HepG2 (cell line): ENCODE data around the gene PBX1. TPM values are rescaled to one million over a fixed set of nuclear protein-coding genes. Genes with fewer than 3 reads are reported as not detected.

Experiments used
- ATAC-seq: fragments of 200-7000 bp; cut with Tn5 transposase; 3 replicates; pipeline ENCODE4 v1.9.1; 2020; ENCODE audit warnings: mild to moderate bottlenecking, moderate library complexity
- BruUV-seq: library from RNA; stranded (reverse); fragments of 400-500 nt; replicated peaks from 2 replicates; lab custom pipeline; 2021; lab: Mats Ljungman, UMichigan
- CTCF ChIA-PET: fragments of 300-600 bp; formaldehyde crosslinking; extraction: SDS; loops from one replicate; lab custom pipeline; 2021; ENCODE audit warnings: low total read pairs, inconsistent platforms, low intra/inter-chr PET ratio; lab: Yijun Ruan, JAX
- POLR2A ChIA-PET: fragments of 350-600 bp; sonication (Branson Sonifier 250); formaldehyde crosslinking; loops from one replicate; lab custom pipeline; 2020; ENCODE audit warnings: antibody characterized with exemption, inconsistent platforms; lab: Yijun Ruan, JAX
- DNase-seq: peaks from one replicate; pipeline ENCODE4 v3.0.0-alpha.2; 2015; ENCODE audit warnings: low spot score
- FAIRE-seq: peaks from 3 replicates; lab custom pipeline; 2011; peaks lifted over from hg19 to GRCh38; lab: Jason Lieb, UNC
- H2AFZ ChIP-seq: one replicate; pipeline ENCODE4 v1.6.1; 2011; ENCODE audit warnings: low read length, inconsistent platforms
- H3K27ac ChIP-seq: fragments of 300-600 bp; 3 replicates; pipeline ENCODE4 v1.8.0; 2011; ENCODE audit warnings: mixed run types, mild to moderate bottlenecking, mixed read lengths, low read length, inconsistent platforms; ENCODE audit not compliant: insufficient read depth; ENCODE audit errors: extremely low read length
- H3K27me3 ChIP-seq, 2 experiments: fragments of 200-600 bp in 1 of 2; 2 replicates in 1 of 2; 3 replicates in 1 of 2; pipeline versions ENCODE4 v1.6.0 to v1.8.0; 2011; ENCODE audit warnings: low read length in 2 of 2, mild to moderate bottlenecking in 2 of 2, moderate library complexity in 2 of 2, inconsistent platforms in 1 of 2; ENCODE audit not compliant: insufficient read depth in 2 of 2, control insufficient read depth in 1 of 2
- H3K36me3 ChIP-seq, 2 experiments: fragments of 200-600 bp in 1 of 2; replicated peaks in 1 of 2; 2 replicates in 1 of 2; 3 replicates in 1 of 2; pipeline versions ENCODE4 v1.5.1 to v1.8.0; 2011; ENCODE audit warnings: low read length in 2 of 2, inconsistent platforms in 1 of 2; ENCODE audit not compliant: insufficient read depth in 2 of 2, control insufficient read depth in 1 of 2
- H3K4me1 ChIP-seq: 2 replicates; pipeline ENCODE4 v1.5.1; 2012; ENCODE audit warnings: low read length, inconsistent platforms; ENCODE audit not compliant: insufficient read depth
- H3K4me2 ChIP-seq: 2 replicates; pipeline ENCODE4 v1.6.0; 2011; ENCODE audit warnings: low read depth, low read length, inconsistent platforms
- H3K4me3 ChIP-seq, 3 experiments: fragments of 200-600 bp in 1 of 3; sonication (generic), shearing (Covaris generic) in 1 of 3; replicated peaks in 1 of 3; 2 replicates each; pipeline ENCODE4 v1.5.1; 2011 to 2016; ENCODE audit warnings: low read length in 3 of 3, inconsistent platforms in 2 of 3, low read depth in 2 of 3, mild to moderate bottlenecking in 2 of 3, control low read depth in 1 of 3, mixed read lengths in 1 of 3; ENCODE audit not compliant: insufficient read depth in 1 of 3
- H3K79me2 ChIP-seq: one replicate; pipeline ENCODE4 v1.6.1; 2011; ENCODE audit warnings: low read length, inconsistent platforms; ENCODE audit not compliant: insufficient read depth
- H3K9ac ChIP-seq: 2 replicates; pipeline ENCODE4 v1.6.0; 2011; ENCODE audit warnings: mild to moderate bottlenecking, low read depth, low read length, inconsistent platforms; ENCODE audit not compliant: insufficient read depth
- H3K9me3 ChIP-seq: 2 replicates; pipeline ENCODE4 v1.5.1; 2012; ENCODE audit warnings: mild to moderate bottlenecking, low read length
- H4K20me1 ChIP-seq: 2 replicates; pipeline ENCODE4 v1.6.0; 2011; ENCODE audit warnings: inconsistent platforms, mild to moderate bottlenecking, low read length, moderate library complexity; ENCODE audit not compliant: insufficient read depth
- DMAP1 ChIP-seq: IDR thresholded peaks from 2 replicates; pipeline ENCODE4 v1.6.1; 2016
- NR2F1 ChIP-seq, 2 experiments: fragments of 450-650 bp in 1 of 2; formaldehyde crosslinking in 1 of 2; IDR thresholded peaks; 2 replicates each; pipeline versions ENCODE4 v1.5.0 to v1.6.1; 2016 to 2020; ENCODE audit warnings: mild to moderate bottlenecking in 1 of 2, missing compliant biosample characterization in 1 of 2, missing genetic modification reagents in 1 of 2, moderate library complexity in 1 of 2
- XRCC5 ChIP-seq: fragments of 200-400 bp; formaldehyde crosslinking; optimal IDR thresholded peaks from 2 replicates; pipeline ENCODE3; 2017; ENCODE audit warnings: mild to moderate bottlenecking, low read length
- ZNF616 ChIP-seq: sonication (generic); formaldehyde crosslinking; IDR thresholded peaks from 2 replicates; pipeline ENCODE4 v1.5.0; 2020; ENCODE audit warnings: low read depth, mild to moderate bottlenecking, missing genetic modification reagents
- WGBS: methylation state at CpG from one replicate; pipeline ENCODE4 v1.1.6; 2017; ENCODE audit warnings: low lambda C conversion rate; 5-methylcytosine and 5-hydroxymethylcytosine counted together
- in situ Hi-C: cut with HindIII; loops from 2 replicates; pipeline ENCODE4 v1.10.0; 2017; ENCODE audit warnings: low pct_unique_long_range_greater_than_20kb; ENCODE audit not compliant: extremely low pct_ligation_motif_present
- intact Hi-C: fragments of 100-400 bp; cut with micrococcal nuclease; formaldehyde crosslinking; loops from one replicate; pipeline ENCODE4 v1.10.0; 2022; ENCODE audit not compliant: unreplicated experiment
- polyA plus RNA-seq, 8 experiments: library from polyadenylated mRNA; depleted of rRNA in 3 of 8; stranded (reverse) in 7 of 8; unstranded in 1 of 8; fragments of >200 nt; fragmentation: Illumina TruSeq in 4 of 8; extraction: Trizol in 4 of 8; gene quantifications; 2 replicates each; pipeline versions ENCODE4 v1.2.1 to v1.2.3, GENCODE V29; 2011 to 2016; ENCODE audit warnings: low read depth in 4 of 8, missing spikeins in 1 of 8, mixed read lengths in 1 of 8; ENCODE audit not compliant: insufficient read depth in 1 of 8
- total RNA-seq, 5 experiments: library from RNA; depleted of rRNA; stranded (reverse); fragments of >200 nt; fragmentation: Illumina TruSeq; extraction: Trizol; gene quantifications; 2 replicates each; pipeline ENCODE4 v1.2.3, GENCODE V29; 2016; ENCODE audit warnings: low read depth in 1 of 5
- TF ChIP-seq, protein P1 (sequence below): sonication (generic); formaldehyde crosslinking; IDR thresholded peaks from 2 replicates; pipeline ENCODE4 v1.4.0; 2020; ENCODE audit warnings: missing genetic modification reagents
- TF ChIP-seq, protein P2 (sequence below): IDR thresholded peaks from 2 replicates; pipeline ENCODE4 v1.6.1; 2016; ENCODE audit warnings: mild to moderate bottlenecking
- TF ChIP-seq, protein P3 (sequence below): sonication (generic); formaldehyde crosslinking; IDR thresholded peaks from 2 replicates; pipeline ENCODE4 v1.9.0; 2021; ENCODE audit warnings: missing genetic modification reagents, mild to moderate bottlenecking, borderline replicate concordance

PBX1 gene
- total and polyA plus RNA-seq, 2 of the 13 experiments (the other 11 are each of a cell fraction or from before 2014, with no cell fraction given): 0.24 TPM; not detected in 1

DNA sequence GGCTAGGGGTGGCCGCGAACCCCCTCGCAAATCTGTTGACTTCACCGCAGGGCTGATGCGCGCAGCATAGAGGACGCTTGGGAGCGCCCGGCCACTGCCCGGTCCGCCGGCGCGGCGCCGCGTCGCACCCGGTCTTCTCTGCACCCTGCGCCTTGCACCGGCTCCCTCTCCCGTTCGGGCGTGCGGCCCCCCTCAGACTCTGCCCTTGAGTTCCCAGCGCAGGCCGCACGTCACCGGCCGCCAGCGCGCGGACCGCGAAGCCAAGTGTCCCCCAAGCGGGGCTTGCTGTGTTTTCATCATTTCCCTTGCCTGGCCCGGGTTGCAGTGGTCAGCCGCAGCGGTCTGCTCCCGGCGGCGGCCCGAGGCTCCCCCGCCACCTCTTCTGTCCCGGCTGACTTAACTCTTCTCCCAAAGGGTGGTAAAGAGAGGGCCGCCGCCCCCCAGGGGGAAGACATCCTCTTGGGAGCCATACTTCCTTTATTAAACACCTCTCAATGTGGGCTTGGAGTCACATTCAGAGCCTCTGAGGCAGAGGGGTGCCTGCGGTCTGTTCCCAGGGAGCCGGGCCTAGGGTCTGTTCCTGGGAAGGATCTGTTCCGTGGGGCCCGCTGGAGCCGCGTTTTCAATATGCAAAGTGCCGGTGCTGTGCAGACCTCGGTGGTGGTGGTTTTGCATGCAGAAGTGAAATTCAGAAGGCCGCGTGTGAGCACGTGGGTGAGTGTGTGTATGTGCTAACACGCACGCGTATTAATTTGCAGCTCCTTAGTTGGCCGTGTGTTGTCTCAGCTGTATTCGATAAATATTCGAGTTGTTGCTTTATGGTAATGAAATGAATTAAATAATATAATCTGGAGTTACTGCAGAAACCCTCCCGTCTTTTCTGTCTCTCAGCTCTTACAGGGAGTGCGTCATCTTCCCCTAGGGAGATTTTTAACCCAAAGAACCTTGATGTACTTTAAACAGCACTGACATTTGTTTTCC is 17.6 kb downstream of the PBX1 start:
- Histone ChIP-seq H3K4me2 (no peak overlapping the region), H3K79me2 (no peaks in the 10 kb centered on the region), H4K20me1 (no peaks in the 10 kb centered on the region), H3K27ac (no peak overlapping the region), H3K36me3 (no peaks in the 10 kb centered on the region), H3K27me3 (no peaks in the 10 kb centered on the region; a peak in 1 of 5 replicates), H3K9ac (no peak overlapping the region), H3K4me1 (no peaks in the 10 kb centered on the region), H3K4me3 (no peak overlapping the region), H3K9me3 (no peaks in the 10 kb centered on the region), H2AFZ (no peak overlapping the region)
- WGBS: 79% methylated on average over 66 of the region's 66 CpGs
- CTCF ChIA-PET: no interaction called here
- no TSS peak for BruUV-seq
- no peak for FAIRE-seq
- TF ChIP-seq NR2F1 (CRISPR knock-in tag; IDR thresholded peaks at IDR 0.05): no peak
- TF ChIP-seq, protein P1, sequence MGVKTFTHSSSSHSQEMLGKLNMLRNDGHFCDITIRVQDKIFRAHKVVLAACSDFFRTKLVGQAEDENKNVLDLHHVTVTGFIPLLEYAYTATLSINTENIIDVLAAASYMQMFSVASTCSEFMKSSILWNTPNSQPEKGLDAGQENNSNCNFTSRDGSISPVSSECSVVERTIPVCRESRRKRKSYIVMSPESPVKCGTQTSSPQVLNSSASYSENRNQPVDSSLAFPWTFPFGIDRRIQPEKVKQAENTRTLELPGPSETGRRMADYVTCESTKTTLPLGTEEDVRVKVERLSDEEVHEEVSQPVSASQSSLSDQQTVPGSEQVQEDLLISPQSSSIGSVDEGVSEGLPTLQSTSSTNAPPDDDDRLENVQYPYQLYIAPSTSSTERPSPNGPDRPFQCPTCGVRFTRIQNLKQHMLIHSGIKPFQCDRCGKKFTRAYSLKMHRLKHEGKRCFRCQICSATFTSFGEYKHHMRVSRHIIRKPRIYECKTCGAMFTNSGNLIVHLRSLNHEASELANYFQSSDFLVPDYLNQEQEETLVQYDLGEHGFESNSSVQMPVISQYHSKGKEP (CRISPR knock-in tag): no peak
- no peak for TF ChIP-seq ZNF616
- TF ChIP-seq DMAP1 (CRISPR knock-in tag): no peak
- TF ChIP-seq, protein P2, sequence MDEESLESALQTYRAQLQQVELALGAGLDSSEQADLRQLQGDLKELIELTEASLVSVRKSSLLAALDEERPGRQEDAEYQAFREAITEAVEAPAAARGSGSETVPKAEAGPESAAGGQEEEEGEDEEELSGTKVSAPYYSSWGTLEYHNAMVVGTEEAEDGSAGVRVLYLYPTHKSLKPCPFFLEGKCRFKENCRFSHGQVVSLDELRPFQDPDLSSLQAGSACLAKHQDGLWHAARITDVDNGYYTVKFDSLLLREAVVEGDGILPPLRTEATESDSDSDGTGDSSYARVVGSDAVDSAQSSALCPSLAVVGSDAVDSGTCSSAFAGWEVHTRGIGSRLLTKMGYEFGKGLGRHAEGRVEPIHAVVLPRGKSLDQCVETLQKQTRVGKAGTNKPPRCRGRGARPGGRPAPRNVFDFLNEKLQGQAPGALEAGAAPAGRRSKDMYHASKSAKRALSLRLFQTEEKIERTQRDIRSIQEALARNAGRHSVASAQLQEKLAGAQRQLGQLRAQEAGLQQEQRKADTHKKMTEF (CRISPR knock-in tag): no peak
- TF ChIP-seq, protein P3, sequence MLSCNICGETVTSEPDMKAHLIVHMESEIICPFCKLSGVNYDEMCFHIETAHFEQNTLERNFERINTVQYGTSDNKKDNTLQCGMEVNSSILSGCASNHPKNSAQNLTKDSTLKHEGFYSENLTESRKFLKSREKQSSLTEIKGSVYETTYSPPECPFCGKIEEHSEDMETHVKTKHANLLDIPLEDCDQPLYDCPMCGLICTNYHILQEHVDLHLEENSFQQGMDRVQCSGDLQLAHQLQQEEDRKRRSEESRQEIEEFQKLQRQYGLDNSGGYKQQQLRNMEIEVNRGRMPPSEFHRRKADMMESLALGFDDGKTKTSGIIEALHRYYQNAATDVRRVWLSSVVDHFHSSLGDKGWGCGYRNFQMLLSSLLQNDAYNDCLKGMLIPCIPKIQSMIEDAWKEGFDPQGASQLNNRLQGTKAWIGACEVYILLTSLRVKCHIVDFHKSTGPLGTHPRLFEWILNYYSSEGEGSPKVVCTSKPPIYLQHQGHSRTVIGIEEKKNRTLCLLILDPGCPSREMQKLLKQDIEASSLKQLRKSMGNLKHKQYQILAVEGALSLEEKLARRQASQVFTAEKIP: no peak
- TF ChIP-seq XRCC5: no peak
- POLR2A ChIA-PET: no interaction called here
- in situ Hi-C loops (no loop called here), intact Hi-C loops (no loop called here)
- no peak for ATAC-seq
- no peak for DNase-seq
